ENCODE measurements around the gene DNAJA4.

- peak; percentile 91 for TF ChIP-seq CTCF (tag by site-specific recombination; IDR thresholded peaks at IDR 0.05)
- TF ChIP-seq ZNF280D (tag by site-specific recombination; IDR thresholded peaks at IDR 0.05) = no peak
- no peak for TF ChIP-seq ZNF335 (tag by site-specific recombination; conservative IDR thresholded peaks at IDR 0.05)
- no peak for TF ChIP-seq ZNF639 (tag by site-specific recombination; IDR thresholded peaks at IDR 0.05)
- no peak for TF ChIP-seq OVOL3 (tag by site-specific recombination; IDR thresholded peaks at IDR 0.05)
- no peak for TF ChIP-seq ZNF169 (tag by site-specific recombination; IDR thresholded peaks at IDR 0.05)
- no peak for TF ChIP-seq ZNF423 (tag by site-specific recombination; IDR thresholded peaks at IDR 0.05)
- TF ChIP-seq ZSCAN30 (tag by site-specific recombination; IDR thresholded peaks at IDR 0.05) = no peak
- TF ChIP-seq BCL11B (tag by site-specific recombination; IDR thresholded peaks at IDR 0.05; ENCODE audit: low read depth) = no peak
- peak; percentile 82; the same call in 1 of the 2 replicates for TF ChIP-seq ZNF16 (tag by site-specific recombination; IDR thresholded peaks at IDR 0.05; ENCODE audit: low read depth)
- no peak for TF ChIP-seq ZNF10 (tag by site-specific recombination; IDR thresholded peaks at IDR 0.05)
- no peak for TF ChIP-seq ZNF398 (tag by site-specific recombination; IDR thresholded peaks at IDR 0.05)
- no peak for TF ChIP-seq ZNF133 (tag by site-specific recombination; IDR thresholded peaks at IDR 0.05)
Observed at GRCh38 chr15:78308422-78309032, 44.2 kb downstream of the DNAJA4 start.

Measured in HEK293 (cell line).